ENCODE measurements around the gene EWSR1.

GRCh38 chr22:29326481-29326880 lies 58.4 kb downstream of the EWSR1 start:
- no peak for TF ChIP-seq EZH2 (IDR thresholded peaks at IDR 0.05; ENCODE audit: borderline replicate concordance, low read depth, low read length, severe bottlenecking)
- TF ChIP-seq CTCF (IDR thresholded peaks at IDR 0.05; ENCODE audit: borderline replicate concordance, extremely low read depth, low read length, poor library complexity, severe bottlenecking), result no peak

Data from DND-41 (cell line).